H7 (cell line): ENCODE data around the gene SERTAD2. TPM values are rescaled to one million over a fixed set of nuclear protein-coding genes. Genes with fewer than 3 reads are reported as not detected.

ENCODE experiments used
- DNase-seq: peaks from one replicate; pipeline ENCODE4 v3.0.0; 2012
- H3K27me3 ChIP-seq: 2 replicates; pipeline ENCODE4 v1.6.0; 2011; ENCODE audit warnings: mild to moderate bottlenecking, low read length; ENCODE audit not compliant: control insufficient read depth, insufficient read depth
- H3K36me3 ChIP-seq: replicated peaks from 2 replicates; pipeline ENCODE4 v1.5.1; 2011; ENCODE audit warnings: low read length; ENCODE audit not compliant: control insufficient read depth, insufficient read depth
- H3K4me3 ChIP-seq: 2 replicates; pipeline ENCODE4 v1.5.1; 2011; ENCODE audit warnings: low read depth, mild to moderate bottlenecking, control low read depth, low read length, moderate library complexity; ENCODE audit not compliant: insufficient read depth
- total RNA-seq: library from RNA; depleted of rRNA; stranded (reverse); fragments of >200 nt; shearing (Covaris generic); gene quantifications from 2 replicates; pipeline ENCODE4 v1.2.3, GENCODE V29; 2014

SERTAD2 gene
- total RNA-seq, 1 experiment from 2014 or later: 4.0 TPM

DNA sequence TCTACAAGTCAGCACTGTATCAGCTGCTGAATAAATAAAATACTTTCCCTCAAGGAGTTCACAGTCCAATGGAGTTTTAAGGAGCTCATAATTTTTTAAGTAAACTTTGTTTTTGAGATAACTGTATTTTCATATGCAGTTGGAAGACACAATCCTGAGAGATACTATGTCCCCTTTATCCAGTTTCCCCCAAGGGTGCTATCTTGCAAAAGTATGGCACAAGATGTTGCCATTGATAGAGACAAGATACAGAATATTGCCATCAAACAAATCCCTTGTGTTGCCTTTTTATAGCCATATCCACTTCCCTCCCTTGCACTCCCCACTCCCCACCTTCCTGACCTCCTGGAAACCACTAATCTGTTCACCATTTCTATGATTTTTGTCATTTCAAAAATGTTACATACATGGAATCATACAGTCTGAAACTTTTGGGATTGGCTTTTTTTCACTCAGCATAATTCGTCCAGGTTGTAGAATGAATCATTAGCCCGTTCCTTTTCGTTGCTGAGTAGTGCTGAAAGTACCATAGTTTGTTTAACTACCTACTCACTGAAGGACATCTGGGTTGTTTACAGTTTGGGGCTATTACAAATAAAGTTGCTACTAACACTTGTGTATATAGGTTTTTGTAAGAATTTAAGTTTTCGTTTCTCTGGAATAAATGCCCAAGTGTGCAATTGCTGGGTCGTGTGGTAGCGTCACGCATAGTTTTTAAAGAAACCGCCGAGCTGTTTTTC lies 30.2 kb upstream of the SERTAD2 start:
- Histone ChIP-seq H3K27me3 (no peaks in the 10 kb centered on the region), H3K36me3 (no peaks in the 10 kb centered on the region), H3K4me3 (no peak overlapping the region)
- DNase-seq: no peak

- no peak for DNase-seq
- H3K36me3 ChIP-seq: no peaks in the 10 kb centered on the region
- no peak overlapping the region for H3K4me3 ChIP-seq
- H3K27me3 ChIP-seq: no peaks in the 10 kb centered on the region
These were observed 27.8 kb upstream of the SERTAD2 start for GRCh38 chr2:64681479-64681967.

- Histone ChIP-seq H3K4me3 (no peak overlapping the region), H3K36me3 (no peaks in the 10 kb centered on the region), H3K27me3 (no peaks in the 10 kb centered on the region)
- no peak for DNase-seq
These were observed 26.1 kb upstream of the SERTAD2 start for GRCh38 chr2:64679673-64680425.

- Histone ChIP-seq H3K27me3 (no peaks in the 10 kb centered on the region), H3K36me3 (no peaks in the 10 kb centered on the region), H3K4me3 (no peak overlapping the region)
- DNase-seq: no peak
These were observed 25.3 kb upstream of the SERTAD2 start for GRCh38 chr2:64678771-64679590.

GRCh38 chr2:64677530-64677929 lies 23.8 kb upstream of the SERTAD2 start:
- no peaks in the 10 kb centered on the region for H3K36me3 ChIP-seq
- H3K4me3 ChIP-seq: no peak overlapping the region
- no peaks in the 10 kb centered on the region for H3K27me3 ChIP-seq
- DNase-seq: no peak

DNA sequence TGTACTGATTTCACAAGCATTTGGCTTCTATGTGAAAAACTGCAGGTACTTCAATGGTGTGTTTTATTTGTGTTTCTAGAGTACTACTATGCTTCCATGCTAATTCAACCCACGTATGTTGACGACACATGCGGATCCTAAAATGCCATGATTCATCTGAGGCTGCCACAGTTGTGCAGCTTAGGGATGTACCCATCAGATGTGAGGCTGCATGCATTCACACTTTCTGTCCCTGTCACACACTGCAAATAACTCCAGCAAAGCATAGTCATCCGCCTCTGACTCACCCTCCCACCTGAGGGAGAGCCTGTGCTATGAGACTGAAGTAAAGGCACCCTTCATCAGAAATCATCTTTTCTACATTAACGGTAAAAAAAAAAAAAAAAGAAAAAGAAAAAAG lies 22.1 kb upstream of the SERTAD2 start:
- DNase-seq: no peak
- H3K4me3 ChIP-seq: no peak overlapping the region
- no peaks in the 10 kb centered on the region for H3K36me3 ChIP-seq
- H3K27me3 ChIP-seq: no peaks in the 10 kb centered on the region

DNA sequence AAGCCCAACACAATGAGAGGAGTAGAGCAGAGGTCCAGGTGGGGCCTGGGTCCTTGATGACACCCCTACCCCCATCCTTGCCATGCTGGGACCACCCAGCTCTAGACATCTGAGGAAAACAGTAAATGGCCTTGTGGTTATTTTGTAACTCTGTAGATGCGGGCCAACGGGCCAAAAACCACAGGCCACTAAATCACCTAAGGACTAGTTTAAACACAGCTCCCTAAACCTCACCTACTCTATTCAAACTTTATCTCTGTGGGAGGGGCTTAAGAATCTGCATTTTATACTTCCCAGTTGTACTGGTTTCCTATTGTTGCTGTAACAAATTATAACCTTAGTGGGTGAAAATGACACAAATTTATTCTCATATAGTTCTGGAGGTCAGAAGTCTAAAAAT lies 19.0 kb upstream of the SERTAD2 start:
- no peak overlapping the region for H3K4me3 ChIP-seq
- DNase-seq: no peak
- no peaks in the 10 kb centered on the region for H3K36me3 ChIP-seq
- H3K27me3 ChIP-seq: no peaks in the 10 kb centered on the region

DNA sequence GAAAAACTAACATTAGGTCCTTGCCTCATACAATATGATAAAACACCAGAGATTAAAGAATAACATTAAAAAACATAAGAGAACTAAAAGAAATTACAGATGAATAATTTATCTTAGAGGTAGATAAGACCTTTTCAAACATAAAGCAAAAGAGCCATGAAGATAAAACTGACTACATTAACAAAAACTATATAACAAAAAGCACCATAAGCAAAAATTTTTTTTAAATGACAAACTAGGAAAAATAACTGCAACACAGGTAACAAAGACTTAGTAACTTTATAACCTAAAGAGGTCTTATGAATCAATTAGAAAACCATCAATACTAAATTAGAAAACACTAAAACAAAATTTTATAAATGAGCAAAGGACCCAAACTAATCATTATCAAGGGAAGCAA lies 16.3 kb upstream of the SERTAD2 start:
- no peak for DNase-seq
- H3K27me3 ChIP-seq: no peaks in the 10 kb centered on the region
- no peaks in the 10 kb centered on the region for H3K36me3 ChIP-seq
- H3K4me3 ChIP-seq: no peak overlapping the region

- no peak overlapping the region for H3K4me3 ChIP-seq
- no peaks in the 10 kb centered on the region for H3K27me3 ChIP-seq
- no peaks in the 10 kb centered on the region for H3K36me3 ChIP-seq
- DNase-seq: no peak
These were observed 15.6 kb upstream of the SERTAD2 start for GRCh38 chr2:64669288-64669687.

DNA sequence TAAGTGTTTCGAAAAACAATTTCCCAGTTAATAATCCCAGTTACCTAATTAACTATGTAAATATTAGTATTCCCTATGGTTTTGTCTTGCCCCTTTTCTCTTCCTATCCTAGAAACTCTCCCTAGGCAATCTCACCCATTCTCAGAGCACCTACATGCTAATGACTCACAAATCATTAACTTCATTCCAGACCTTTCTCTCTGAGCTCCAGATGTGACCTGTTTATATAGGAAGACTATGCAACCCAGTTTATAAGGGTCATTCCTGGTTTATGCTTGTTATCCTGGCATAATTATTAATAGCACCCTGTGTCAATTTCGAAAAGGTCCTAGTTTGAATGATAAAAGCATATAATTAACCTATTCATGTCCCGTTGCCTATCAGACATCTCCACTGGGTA lies 14.8 kb upstream of the SERTAD2 start:
- Histone ChIP-seq H3K4me3 (no peak overlapping the region), H3K36me3 (no peaks in the 10 kb centered on the region), H3K27me3 (no peaks in the 10 kb centered on the region)
- no peak for DNase-seq

GRCh38 chr2:64667535-64667934 lies 13.8 kb upstream of the SERTAD2 start:
- Histone ChIP-seq H3K36me3 (no peaks in the 10 kb centered on the region), H3K4me3 (no peak overlapping the region), H3K27me3 (no peaks in the 10 kb centered on the region)
- no peak for DNase-seq

- Histone ChIP-seq H3K4me3 (no peak overlapping the region), H3K36me3 (no peaks in the 10 kb centered on the region), H3K27me3 (no peaks in the 10 kb centered on the region)
These were observed 13.2 kb upstream of the SERTAD2 start for GRCh38 chr2:64666810-64667438.

GRCh38 chr2:64665709-64666108 lies 12.0 kb upstream of the SERTAD2 start:
- DNase-seq: no peak
- Histone ChIP-seq H3K36me3 (no peaks in the 10 kb centered on the region), H3K4me3 (no peak overlapping the region), H3K27me3 (no peaks in the 10 kb centered on the region)

More at GRCh38 chr2:64666810-64667438, 13.2 kb upstream of the SERTAD2 start:
- DNase-seq: no peak

DNA sequence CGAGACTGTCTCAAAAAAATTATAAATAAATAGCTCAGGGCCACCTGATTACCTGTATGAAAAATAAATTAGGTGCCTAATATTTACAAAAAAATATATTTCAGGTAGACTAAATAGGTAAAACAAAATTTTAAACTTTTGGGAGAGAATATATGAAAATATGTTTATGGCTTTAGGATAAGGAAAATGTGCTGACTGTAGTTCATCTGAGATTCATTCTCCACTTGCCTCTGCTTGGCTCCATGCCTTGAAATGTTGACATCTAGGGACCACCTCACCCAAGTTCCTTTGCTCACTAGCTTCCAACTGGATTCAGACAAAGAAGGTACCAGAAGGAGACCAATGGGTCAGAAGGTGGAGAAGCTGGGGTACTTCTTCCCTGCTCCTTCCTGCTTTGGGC lies 9.7 kb upstream of the SERTAD2 start:
- Histone ChIP-seq H3K36me3 (no peaks in the 10 kb centered on the region), H3K4me3 (no peak overlapping the region), H3K27me3 (no peaks in the 10 kb centered on the region)
- no peak for DNase-seq
